GM21367 (cell line): ENCODE measurements around the gene NELL1.

ENCODE experiments used
- ATAC-seq: cut with Tn5 transposase; IDR thresholded peaks from one replicate; pipeline ENCODE4 v1.9.1; 2021; ENCODE audit not compliant: unreplicated experiment

Gene NELL1

DNA sequence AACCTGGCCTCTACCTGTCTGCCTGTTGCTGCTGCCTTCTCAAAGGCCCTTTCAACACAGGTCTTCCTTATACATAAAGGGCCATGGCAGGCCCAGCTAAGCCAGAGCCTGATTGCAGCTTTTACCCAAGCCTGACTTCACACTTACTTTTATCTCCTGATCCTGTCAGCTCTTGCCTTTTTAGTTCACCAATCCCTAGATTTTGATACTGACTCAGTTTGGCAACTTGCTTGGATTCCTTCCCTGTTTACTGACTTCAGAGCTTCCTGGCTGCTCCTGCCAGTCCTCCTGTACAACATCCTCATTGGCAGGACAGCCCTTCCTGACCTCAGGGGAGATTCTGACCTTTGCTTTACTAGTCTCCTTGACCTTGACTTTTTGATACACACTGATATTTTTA is 195.2 kb downstream of the NELL1 start:
- ATAC-seq = no peak

DNA sequence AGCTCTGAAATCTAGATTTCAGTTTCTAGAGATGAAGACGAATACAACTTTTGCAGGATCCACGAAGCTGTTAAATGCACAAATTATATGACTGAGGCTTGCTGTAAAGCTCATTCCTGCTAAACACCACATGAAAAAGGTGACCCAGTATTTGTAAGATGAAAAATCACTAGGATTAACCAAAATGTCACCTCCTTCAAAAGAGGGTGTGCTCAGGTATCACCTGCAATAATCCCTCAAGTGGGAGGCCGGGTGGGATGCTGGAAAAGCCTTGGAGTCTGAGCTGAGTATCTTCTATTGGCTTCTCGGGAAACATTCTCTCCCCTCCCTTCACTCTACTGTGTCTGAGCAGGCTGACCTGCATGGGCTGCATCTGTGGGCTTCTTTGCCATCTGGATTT is 195.8 kb downstream of the NELL1 start:
- no peak for ATAC-seq

DNA sequence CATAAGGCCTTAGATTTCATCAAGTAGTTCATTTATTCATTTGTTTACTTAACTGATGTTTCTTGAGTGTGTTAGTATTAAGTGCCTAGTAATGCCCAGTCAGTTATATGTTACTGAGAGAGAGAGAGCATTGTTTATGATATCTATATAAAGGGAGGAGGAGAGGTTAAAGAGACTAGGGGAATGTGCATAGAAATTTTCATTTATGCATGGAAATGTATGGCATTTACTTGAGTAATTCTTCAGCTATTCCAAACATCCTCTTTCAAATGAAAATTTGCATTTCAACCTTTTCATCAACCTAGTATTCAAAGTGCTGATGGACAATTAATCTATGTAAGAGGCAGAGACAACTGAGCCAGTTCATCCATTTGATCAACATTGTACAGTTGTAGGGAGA is 199.7 kb downstream of the NELL1 start:
- ATAC-seq = no peak

DNA sequence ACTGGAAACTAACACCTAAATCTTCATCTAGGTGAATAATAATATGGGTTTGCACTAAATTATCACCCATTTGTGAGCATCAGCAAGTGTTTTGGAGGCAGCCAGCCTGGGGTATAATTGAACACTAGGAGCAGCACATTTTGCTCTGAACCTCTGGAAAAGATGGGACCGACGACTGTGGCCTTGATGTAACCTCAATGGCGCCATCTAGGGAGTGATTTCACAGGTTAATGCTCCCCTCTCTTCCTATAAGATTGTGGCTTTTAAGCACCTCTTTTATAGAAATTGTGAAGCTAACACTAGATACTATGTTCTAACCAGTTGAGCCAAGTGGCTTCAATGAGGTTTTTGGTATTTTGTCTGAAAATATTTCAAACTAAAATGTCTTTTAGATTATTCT is 203.7 kb downstream of the NELL1 start:
- no peak for ATAC-seq

DNA sequence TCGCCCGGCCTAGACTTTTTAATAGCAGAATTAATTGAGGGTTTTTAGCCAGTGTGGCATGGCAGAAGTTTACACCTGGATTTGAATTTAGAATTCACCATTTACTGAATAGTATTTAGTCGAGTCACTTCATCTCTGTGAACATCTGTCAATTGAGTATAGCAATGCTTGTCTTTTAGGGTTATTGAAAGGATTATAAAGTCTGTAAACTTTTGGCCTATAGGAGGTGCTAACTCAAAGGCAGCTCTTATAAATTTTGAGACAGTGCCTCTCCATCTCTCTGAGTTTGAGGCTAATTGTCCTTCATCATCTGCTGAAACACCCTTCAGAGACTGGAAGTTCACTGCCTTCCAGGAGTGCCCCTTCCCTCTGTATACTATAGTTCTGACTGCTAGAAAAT is 205.0 kb downstream of the NELL1 start:
- no peak for ATAC-seq

DNA sequence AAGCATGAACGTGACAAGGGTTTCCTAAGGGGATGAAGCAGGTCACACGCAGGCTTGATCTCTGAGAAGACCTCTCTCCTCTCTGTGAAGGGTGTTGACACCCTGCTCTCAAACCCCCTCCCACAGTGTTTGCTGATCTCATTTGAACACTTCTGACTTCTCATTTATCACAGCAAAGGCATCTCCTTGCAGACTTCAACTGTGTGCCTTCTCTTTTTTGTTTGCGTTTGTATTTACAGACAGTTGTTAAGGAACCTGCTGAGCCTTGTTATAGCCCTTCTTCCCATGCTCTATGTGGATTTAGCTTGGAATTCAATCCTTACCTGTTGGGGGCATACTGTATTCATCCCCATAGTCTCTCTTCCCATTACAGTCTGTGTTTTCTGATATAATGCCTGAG is 206.5 kb downstream of the NELL1 start:
- ATAC-seq = no peak

DNA sequence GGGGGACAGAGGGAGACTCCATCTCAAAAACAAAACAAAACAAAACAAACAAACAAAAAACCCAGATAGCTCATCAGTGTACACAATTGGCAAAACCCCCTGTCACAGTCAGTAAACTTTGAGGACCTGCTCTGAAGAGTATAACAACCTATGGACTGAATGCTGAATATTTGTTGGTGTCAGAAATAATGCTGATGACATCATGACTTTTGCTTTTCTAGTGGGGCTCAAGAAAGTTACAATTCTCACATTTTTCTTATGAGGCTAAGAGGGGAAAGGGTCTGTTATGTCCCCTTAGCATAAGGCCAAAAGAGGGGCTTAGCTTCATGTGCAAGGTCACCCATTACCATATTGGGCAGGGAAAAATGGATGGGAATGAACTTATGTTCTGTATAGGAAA is 207.4 kb downstream of the NELL1 start:
- no peak for ATAC-seq

DNA sequence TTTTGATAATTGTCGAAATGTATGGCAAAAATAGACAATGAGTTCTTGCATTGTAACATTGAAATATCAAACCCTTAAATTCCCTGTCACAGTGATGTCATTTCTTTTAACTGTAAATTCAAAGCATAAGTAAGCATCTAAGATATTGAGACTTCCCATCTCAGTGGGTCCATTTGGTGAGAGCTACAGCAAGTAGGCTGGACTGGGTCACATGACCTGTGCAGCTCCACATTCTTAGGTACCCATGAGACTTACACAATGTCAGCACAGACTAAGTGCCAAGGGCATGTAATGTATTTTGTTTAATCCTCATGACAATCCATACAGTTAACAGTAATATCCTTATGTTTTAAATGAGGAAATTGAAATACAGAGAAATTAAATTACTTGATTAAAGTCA is 210.7 kb downstream of the NELL1 start:
- ATAC-seq = no peak

DNA sequence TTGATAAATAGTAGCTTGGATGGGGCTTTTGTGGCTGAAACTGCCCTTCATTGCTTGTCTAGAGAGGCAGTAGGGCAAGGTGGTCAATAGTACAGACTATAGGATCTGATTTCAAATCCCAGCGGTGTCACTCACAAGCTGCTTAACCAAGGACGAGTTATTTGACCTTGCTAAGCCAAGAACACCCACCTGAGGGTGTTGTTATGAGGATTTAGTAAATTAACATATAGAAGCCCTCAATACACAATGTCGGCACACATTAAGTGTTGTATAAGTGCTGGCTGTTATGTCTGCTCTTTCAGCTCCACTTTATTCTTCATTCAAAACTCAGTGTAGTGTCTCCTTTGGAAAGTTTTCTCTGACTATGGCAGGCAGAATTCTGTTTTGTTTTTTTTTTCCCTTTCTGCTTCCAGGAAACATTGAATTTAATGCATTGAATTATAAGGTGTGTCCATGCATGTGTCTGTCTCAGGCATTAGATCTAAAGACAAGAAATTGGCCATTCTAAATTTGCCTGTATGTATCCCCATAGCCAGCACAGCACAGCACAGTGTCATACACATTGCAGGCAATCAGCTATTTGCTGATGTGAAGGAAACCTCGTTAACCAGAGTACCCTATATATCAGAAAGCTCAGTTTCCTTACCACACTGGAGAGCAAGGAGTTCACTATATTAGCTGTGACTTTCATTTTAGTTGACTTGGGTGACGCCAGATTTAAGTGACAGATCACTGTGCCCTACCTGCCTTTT is 212.1 kb downstream of the NELL1 start:
- no peak for ATAC-seq

DNA sequence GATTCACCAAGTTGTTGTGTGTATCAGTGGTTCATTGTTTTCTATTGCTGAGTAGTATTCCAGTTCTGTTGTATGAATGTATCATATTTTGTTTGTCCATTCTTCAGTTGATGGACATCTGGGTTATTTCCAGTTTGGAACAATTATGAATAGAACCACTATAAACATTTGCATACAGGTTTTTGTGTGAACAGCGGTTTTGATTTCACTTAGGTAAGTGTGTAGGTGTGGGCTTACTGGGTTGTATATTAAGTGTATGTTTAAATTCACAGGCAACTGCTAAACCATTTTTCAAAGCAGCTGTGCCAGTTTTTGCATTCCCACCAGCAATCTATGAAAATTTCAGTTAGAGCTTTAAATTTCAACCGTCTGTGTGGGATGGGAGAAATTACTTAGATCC is 217.8 kb downstream of the NELL1 start:
- no peak for ATAC-seq

DNA sequence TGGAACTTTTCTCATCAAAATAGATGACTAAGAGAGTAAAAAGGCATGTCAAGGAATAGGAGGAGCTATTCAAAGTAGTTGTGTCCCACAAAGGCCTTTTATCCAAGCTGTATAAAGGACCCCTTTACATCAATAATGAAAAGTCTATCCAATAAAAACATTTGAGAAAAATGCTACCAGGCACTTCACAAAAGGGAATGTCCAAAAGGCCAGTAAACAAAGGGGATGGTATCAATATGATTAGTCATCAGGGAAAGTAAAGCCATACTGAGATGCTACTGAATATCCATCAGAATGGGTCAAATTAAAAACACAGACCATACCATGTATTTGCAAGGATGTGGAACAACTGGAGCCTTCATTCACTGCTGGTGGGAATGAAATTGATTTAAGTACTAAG is 224.9 kb downstream of the NELL1 start:
- no peak for ATAC-seq

DNA sequence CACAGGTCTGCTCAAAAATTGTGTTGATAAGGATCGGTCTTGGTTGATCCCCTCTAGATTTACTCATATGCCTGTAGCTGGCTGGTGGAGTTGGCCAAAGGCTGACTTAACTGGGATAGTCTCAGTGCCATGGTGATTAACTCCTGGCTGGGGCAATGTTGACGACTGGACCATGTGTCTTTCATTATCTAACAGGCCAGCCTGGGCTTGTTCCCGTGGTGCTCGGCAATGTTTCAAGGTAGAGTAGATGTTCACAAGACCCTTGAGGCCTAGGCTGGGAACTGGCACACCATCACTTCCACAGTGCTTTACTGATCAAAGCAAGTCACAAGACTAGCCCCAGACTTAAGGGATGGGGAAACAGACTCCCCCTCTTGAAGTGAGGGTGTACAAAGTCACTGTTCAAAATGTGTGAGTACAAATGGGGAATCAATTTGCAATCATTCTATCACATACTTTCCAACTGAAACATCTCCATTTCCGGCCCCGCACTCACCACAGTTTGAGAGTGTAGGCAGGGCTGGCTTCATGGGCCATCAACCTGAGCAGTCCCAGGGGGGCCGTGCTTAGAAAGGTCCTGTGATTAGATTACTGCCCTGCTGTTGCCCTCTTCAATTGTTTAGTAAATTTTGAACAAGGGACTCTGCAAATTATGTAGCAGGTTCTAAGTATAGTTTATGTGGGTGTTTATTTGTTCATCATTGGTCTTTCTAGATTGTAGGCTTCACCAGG is 240.8 kb downstream of the NELL1 start:
- no peak for ATAC-seq

DNA sequence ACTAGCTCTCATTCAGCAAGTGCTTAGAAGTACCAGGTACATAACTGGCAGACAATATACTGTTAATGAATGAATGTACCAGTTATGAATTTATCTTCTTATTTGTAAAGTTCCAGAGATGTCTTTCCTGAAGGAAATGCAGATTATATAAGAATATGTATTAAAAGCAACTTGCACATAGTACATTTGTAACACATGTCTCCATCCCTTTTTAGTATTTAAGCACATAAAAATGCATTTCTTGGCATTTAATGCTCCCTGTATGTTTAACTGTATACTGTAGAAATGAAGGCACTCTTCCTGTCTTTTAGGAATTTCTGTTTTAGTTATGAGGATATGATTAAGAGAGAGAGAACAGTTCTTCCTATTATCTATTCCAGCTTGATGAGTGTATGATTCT is 241.3 kb downstream of the NELL1 start:
- no peak for ATAC-seq

DNA sequence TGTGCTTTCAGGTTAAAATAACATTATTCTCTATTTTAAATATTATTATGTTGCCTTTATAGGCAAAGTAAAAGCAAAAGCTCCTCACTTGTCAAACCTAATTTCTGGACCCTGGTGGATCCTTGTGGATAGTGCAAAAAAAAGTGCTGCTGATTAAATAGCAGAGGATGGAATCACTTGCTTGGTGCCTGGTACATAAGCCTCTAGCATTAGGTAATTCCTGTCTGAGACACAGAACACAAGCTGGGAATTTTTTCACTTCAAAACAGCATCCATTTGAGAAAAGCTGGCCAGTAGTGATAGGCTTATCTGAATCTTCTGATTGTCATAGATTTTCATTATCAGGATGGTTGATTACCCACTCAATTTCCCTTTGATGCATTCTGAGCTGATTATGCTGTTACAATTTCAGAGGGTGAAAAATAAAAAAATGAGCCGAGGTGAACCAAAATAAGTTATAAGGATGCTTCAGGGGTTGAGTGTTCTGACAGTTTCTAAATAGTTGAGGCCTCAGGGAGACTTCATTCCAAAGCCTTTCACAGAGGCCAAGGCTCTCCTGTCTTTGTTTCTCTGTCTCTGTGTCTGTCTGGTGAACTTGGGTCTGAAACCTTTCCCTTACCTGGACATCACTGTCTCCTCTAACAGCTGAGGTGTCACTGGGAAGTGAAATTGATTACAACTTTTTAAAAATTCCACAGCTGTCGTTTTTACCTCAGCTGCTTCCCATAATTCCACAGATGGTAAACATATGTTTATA is 242.9 kb downstream of the NELL1 start:
- no peak for ATAC-seq

DNA sequence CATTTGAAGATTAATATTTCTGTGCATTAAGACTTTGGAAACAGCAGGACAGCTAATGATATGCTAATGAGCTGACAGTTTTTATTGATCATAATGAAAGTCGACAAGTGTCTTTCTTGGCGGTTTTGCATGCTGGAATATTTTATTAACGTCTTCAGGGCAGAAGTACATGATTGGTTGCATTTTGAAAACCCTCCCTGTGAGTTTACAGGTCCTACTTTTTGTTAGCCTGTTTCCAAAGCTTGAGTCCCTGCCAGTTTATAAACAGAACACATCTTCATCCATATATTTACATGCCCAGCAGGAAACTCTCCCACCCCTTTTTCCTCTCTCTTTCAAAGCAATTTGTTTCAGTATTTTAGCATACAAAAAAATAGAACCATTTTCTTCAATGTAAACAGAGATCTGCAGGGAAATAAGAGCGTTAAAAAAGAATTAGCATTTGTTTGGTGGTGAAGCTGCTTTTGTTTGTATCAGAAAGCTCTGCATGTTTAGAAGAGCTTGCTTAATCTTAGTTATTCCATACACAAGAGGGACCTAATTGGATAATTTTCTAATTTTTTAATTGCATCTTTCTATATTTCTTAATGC is 243.6 kb downstream of the NELL1 start:
- ATAC-seq = no peak

DNA sequence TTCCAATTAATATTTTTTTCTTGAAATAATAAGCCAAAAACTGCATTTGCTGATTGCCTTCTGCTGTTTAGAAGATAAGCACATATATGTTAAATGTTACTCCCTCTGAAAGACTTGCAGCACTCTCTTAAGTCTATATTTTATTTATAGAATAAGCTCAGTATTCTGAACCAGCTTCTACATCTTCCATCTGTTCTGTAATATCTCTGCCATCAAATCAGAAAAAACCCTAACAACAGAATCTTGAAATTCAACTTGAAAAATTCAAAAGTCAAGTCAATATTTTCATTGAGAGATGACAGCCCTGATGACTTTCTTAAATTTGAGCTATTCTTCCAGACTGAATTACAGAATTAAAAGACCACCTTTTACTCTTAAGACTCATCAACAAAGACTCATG is 247.9 kb downstream of the NELL1 start:
- no peak for ATAC-seq

DNA sequence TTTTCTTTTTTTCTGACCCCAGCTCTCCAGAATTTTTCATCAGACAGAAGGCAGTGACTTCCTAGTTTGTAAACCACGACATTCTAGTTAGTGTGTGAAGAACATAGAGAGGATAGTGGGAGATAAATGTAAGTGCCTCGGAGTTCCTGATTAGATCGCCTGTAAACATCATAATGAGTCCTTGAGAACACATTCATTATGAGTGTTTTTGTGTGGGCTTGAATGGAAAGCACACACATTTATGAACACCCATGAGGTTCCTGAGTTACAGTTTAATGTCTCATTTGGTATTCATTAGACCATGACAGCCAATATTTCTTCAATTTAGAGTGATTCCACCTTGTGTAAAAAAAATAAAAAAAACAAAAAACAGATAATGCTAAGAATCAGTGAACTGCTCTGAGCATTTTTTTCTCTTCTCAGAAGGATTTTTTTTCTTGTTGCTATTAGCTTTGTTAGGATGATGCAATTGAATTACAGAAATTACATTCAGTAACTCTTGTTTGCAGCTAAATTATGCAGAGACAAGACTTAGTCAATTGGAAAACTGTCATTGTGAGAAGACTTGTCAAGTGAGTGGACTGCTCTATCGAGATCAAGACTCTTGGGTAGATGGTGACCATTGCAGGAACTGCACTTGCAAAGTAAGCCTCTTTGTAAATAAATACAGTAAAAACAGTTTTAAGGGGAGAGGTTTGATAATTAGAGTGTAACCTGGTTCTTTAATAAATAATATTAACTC is 257.6 kb downstream of the NELL1 start:
- no peak for ATAC-seq

DNA sequence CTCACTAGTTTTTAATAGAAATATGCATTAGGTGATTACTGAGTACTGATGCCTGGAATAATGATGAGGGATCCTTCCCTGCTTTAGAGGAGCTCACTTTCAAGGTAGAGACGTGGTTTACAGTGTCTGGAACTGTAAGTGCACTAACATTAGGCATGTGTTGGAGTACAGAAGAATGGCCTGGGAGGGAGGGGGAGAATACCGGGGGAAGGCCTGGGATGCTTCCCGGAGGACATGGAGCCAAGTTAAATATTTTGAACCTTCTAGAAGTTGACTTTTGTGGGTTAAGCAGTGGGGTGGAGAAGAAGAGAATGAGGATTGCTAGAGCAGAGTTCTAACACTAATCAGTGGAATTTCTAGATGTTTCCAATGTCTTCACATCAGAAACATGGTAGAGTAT is 261.6 kb downstream of the NELL1 start:
- ATAC-seq = no peak

DNA sequence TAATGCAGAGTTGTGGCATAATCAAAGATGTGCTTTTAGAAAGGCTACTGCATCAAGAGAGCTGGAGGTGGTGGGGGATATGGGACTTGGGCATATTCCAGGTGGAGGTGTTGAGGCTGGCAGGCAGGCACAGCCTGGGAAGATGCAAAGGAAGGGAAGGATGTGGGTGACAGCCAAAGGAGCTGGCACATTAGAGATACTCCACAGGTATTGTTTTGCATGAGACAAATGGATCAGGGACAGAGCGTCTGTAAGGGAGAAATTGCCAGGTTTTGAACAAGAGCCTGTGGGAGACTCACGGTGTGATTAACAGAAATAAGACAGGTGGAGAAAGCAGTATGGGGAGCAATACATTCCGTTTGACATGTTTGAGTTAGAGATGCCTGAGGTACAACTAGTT is 263.7 kb downstream of the NELL1 start:
- ATAC-seq = no peak

DNA sequence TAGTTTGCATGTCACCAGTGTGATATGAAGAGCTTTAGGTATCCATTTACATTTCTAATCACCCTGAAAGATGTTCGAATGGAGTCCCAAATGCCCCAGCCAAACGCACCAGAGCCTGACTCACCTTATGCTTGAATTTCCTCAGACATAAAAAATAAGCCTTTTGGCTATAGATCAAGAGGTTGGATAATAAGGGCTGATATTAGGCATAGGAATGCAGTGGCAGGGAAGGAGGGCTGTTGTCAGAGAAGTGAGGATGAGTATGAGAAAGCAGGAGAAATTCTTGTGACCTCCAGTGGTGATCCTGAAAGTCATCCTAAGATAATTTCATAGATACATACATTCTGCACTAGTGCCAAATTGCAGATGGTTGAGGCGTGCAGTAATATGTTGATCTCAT is 264.6 kb downstream of the NELL1 start:
- ATAC-seq = no peak

DNA sequence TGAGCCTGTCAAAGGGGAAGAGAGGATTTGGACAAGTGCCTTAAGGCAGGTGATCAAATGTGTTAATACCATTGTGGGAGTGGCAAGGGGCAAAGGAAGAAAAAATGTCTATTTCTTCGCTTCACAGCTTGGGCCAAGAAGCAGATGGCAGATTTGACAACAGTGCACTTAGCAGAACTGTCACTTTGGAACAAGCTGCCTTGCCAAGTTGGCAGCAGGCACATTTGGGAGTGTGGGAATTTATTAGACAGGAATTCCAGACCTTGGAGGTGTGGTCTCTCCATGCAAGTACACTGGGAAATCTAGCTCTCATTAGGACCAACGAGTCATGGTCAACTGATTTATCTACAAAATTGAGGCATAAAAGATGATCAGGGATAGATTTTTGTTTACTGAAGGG is 265.1 kb downstream of the NELL1 start:
- no peak for ATAC-seq
